Testis (tissue), 3 donors: ENCODE results near the gene SLC6A6. TPM values are rescaled to one million over a fixed set of nuclear protein-coding genes. Genes with fewer than 3 reads are reported as not detected.
A peak's percentile ranks its signal among the peaks of the same experiment; 100 is the strongest.

Experiments
- DNase-seq: peaks from one replicate; pipeline ENCODE4 v3.0.0-alpha.2; 2019
- H3K27ac ChIP-seq, 2 donors: fragments of 200-600 bp; sonication (generic); one replicate each; pipeline ENCODE4 v1.5.1; 2019
- H3K27me3 ChIP-seq: fragments of 200-600 bp; sonication (generic); one replicate; pipeline ENCODE4 v1.5.1; 2019
- H3K36me3 ChIP-seq: fragments of 200-600 bp; sonication (generic); one replicate; pipeline ENCODE4 v1.5.1; 2017; ENCODE audit warnings: low read depth; ENCODE audit errors: missing control alignments
- H3K4me1 ChIP-seq: fragments of 200-600 bp; sonication (generic); one replicate; pipeline ENCODE4 v1.5.1; 2019
- H3K4me3 ChIP-seq, 2 donors: fragments of 200-600 bp; sonication (generic); one replicate each; pipeline ENCODE4 v1.5.1; 2017 to 2019
- H3K9me3 ChIP-seq: fragments of 200-600 bp; sonication (generic); one replicate; pipeline ENCODE4 v1.5.1; 2017
- CTCF ChIP-seq, 3 experiments: fragments of 450-650 bp in 2 of 3; fragments of 200-600 bp in 1 of 3; sonication (generic) in 1 of 3; IDR thresholded peaks; one replicate each; pipeline ENCODE4 v1.5.1; 2016 to 2019; ENCODE audit warnings: antibody characterized with exemption in 3 of 3, mild to moderate bottlenecking in 2 of 3, moderate library complexity in 1 of 3
- POLR2A ChIP-seq: fragments of 450-650 bp; IDR thresholded peaks from one replicate; pipeline ENCODE4 v1.6.1; 2017; ENCODE audit warnings: antibody characterized with exemption, mild to moderate bottlenecking, moderate library complexity
- WGBS, 2 donors: methylation state at CpG; one replicate each; pipeline ENCODE4 v1.1.5; 2018; 5-methylcytosine and 5-hydroxymethylcytosine counted together
- intact Hi-C: fragments of 100-400 bp; cut with DNase I; formaldehyde crosslinking; loops from one replicate; pipeline ENCODE4 v1.15.1; 2023; ENCODE audit warnings: low total_unique reads
- polyA plus RNA-seq: library from polyadenylated mRNA; stranded (reverse); fragments of 350-450 nt; fragmentation: Illumina TruSeq; extraction: RNeasy Lipid Tissue Mini Kit (QIAGEN cat#74804); gene quantifications from one replicate; pipeline ENCODE4 v1.2.3, GENCODE V29; 2014; ENCODE audit warnings: low read depth, low replicate concordance; ENCODE audit not compliant: insufficient read depth
- total RNA-seq, 2 donors: library from RNA; depleted of rRNA; stranded (reverse); fragments of >200 nt; gene quantifications; one replicate each; pipeline ENCODE4 v1.2.3, GENCODE V29; 2016

The SLC6A6 gene
- total and polyA plus RNA-seq, 3 donors from 2014 or later, result 9.7 to 14.9 (median 13.7) TPM

DNA sequence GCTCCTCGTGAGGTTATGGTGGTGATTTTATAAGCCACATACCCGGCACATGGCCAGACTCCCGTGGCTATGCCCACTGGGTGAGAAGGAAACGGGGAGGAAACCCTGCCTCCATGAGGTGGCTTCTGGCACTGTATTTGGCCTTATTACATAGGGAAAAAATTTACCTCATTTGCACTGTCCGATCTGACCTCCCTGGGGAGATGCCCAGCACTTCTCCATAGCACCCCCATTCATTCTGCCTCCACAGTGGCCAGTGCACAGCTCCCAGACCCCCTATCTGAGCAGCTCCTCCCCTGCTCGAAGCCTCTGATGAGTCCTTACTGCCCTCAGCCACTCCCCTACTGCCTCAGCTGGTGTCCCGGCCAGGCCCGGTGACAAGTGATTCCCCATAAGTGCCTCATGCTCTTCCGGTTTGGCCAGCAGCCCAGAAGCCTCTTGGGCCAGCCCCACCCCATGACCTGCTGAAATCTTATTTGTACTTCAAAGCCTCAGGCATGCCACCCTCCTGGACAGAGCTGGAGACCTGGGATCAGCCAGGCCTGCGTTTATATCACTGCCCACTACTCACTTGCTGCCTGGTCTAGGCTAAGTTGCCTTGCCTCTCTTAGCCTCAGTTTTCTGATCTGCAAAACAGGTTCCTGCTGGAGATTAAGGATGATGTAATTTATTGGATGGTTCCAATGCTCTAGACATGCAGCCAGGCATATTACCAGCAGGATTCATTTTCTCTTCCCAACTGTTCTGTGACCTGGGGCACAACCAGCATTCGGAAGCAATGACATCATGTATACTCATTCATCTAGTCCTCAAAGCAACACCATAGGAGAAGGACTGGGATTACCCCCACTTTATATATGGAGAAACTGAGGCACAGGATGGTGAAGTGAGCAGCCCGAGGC is 30.6 kb upstream of the SLC6A6 start:
- TF ChIP-seq CTCF (IDR thresholded peaks at IDR 0.05) (no peak), POLR2A (no peak)
- no peak overlapping the region for H3K4me3 ChIP-seq
- 71 to 72% methylated on average over 12 of the region's 12 CpGs for WGBS, 2 donors
- no peaks in the 10 kb centered on the region for H3K36me3 ChIP-seq
- H3K4me1 ChIP-seq, result peaks cover 1% of the 10 kb centered on the region
- H3K27me3 ChIP-seq, result no peaks in the 10 kb centered on the region
- no peak overlapping the region for H3K27ac ChIP-seq
- no peaks in the 10 kb centered on the region for H3K9me3 ChIP-seq
- intact Hi-C loops, result no loop called here
- DNase-seq, result peak; percentile 64

- Histone ChIP-seq H3K27me3 (no peaks in the 10 kb centered on the region), H3K36me3 (no peaks in the 10 kb centered on the region), H3K27ac (no peak overlapping the region), H3K9me3 (no peaks in the 10 kb centered on the region), H3K4me3 (no peak overlapping the region), H3K4me1 (peaks cover 6% of the 10 kb centered on the region)
- TF ChIP-seq CTCF (IDR thresholded peaks at IDR 0.05), result no peak
- TF ChIP-seq POLR2A, result no peak
- DNase-seq, result no peak
- WGBS, 2 donors, result 67 to 72% methylated on average over 4 to 6 of the region's 6 CpGs
- intact Hi-C loops, result no loop called here
Measured at GRCh38 chr3:14372587-14372986, 29.8 kb upstream of the SLC6A6 start.

GRCh38 chr3:14373753-14374376 is 28.5 kb upstream of the SLC6A6 start:
- TF ChIP-seq CTCF (IDR thresholded peaks at IDR 0.05), result no peak
- no peak for TF ChIP-seq POLR2A
- H3K4me1 ChIP-seq, result peaks cover 10% of the 10 kb centered on the region
- H3K27ac ChIP-seq, result no peak overlapping the region
- intact Hi-C loops, result no loop called here
- no peaks in the 10 kb centered on the region for H3K27me3 ChIP-seq
- no peak for DNase-seq
- H3K9me3 ChIP-seq, result no peaks in the 10 kb centered on the region
- H3K36me3 ChIP-seq, result no peaks in the 10 kb centered on the region
- no peak overlapping the region for H3K4me3 ChIP-seq
- 84 to 89% methylated on average over 6 to 11 of the region's 11 CpGs for WGBS, 2 donors

- Histone ChIP-seq H3K4me3 (no peak overlapping the region), H3K27me3 (no peaks in the 10 kb centered on the region), H3K36me3 (no peaks in the 10 kb centered on the region), H3K4me1 (peaks cover 15% of the 10 kb centered on the region), H3K9me3 (no peaks in the 10 kb centered on the region), H3K27ac (no peak overlapping the region)
- intact Hi-C loops, result no loop called here
- 65 to 85% methylated on average over 4 to 8 of the region's 8 CpGs for WGBS, 2 donors
- TF ChIP-seq POLR2A (no peak), CTCF (IDR thresholded peaks at IDR 0.05) (no peak)
- no peak for DNase-seq
Measured at GRCh38 chr3:14374444-14374883, 27.9 kb upstream of the SLC6A6 start.
